Measurements from ENCODE around the gene IL21R. TPM values are rescaled to one million over a fixed set of nuclear protein-coding genes. Genes with fewer than 3 reads are reported as not detected.

Gene IL21R
- total RNA-seq, 4 donors from 2014 or later = 0.08 to 1.2 (median 0.23) TPM

DNA sequence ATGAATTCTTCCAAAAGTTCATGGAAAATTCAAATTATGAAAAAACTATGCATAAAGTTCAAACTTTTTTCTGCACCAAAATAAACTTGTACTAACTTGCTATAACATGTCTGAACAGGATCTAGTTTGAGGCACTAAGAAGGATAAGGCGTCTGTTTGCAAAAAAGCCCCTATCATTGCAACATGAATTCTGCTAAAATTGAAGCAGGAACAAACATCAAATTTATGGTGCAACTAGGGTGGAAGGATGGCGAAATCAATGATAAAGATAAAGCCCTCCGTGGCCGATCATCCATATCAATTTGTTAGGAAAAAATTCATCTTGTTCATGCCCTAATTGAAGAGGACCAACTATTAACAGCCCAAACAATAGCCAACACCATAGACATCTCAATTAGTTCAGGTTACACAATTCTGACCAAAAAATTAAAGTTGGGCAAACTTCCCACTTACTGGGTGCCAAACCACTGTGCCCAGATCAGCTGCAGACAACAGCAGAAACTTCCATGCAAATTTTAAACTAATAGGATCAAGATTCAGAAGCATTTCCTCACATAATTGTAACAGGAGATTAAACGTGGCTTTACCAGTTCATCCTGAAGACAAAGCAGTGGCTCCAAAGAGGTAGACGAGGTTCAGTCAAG, 12.9 kb downstream of the IL21R start:
- DNase-seq (ENCODE audit: low spot score in 2 of 2) = no peak
- H3K4me3 ChIP-seq = no peak overlapping the region
- no peaks in the 10 kb centered on the region for H3K27me3 ChIP-seq
- TF ChIP-seq POLR2AphosphoS5 (IDR thresholded peaks at IDR 0.05) (no peak), EP300 (IDR thresholded peaks at IDR 0.05) (no peak), POLR2A (IDR thresholded peaks at IDR 0.05) (no peak)
- TF ChIP-seq, protein P1, sequence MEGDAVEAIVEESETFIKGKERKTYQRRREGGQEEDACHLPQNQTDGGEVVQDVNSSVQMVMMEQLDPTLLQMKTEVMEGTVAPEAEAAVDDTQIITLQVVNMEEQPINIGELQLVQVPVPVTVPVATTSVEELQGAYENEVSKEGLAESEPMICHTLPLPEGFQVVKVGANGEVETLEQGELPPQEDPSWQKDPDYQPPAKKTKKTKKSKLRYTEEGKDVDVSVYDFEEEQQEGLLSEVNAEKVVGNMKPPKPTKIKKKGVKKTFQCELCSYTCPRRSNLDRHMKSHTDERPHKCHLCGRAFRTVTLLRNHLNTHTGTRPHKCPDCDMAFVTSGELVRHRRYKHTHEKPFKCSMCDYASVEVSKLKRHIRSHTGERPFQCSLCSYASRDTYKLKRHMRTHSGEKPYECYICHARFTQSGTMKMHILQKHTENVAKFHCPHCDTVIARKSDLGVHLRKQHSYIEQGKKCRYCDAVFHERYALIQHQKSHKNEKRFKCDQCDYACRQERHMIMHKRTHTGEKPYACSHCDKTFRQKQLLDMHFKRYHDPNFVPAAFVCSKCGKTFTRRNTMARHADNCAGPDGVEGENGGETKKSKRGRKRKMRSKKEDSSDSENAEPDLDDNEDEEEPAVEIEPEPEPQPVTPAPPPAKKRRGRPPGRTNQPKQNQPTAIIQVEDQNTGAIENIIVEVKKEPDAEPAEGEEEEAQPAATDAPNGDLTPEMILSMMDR (IDR thresholded peaks at IDR 0.05) = no peak
- H3K36me3 ChIP-seq = no peaks in the 10 kb centered on the region
- no peak overlapping the region for H3K27ac ChIP-seq
- no peaks in the 10 kb centered on the region for H3K4me1 ChIP-seq
- H3K9me3 ChIP-seq = no peaks in the 10 kb centered on the region
- WGBS = 64% methylated on average over 6 of the region's 6 CpGs

DNA sequence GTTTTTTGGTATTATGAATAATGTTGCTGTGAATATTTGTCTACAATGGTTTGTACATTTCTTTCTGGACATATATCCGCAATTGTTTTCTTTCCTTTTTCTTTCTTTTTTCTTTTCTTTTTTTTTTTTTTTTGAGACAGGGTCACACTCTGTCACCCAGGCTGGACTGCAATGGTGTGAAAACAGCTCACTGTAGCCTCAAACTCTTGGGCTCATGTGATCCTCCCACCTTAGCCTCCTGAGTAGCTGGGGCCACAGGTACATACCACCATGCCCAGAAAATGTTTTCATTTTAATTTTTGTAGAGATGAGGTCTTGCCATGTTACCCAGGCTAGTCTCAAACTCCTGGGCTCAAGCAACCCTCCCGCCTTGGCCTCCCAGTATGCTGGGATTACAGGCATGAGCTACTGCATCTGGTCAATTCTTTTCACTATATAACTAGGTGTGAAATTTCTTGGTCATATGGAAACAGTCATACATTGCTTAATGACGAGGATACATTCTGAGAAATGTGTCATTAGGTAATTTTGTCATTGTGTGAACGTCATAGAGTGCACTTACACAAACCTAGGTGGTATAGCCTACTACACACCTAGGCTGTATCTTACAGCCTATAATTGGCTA, 15.2 kb downstream of the IL21R start:
- no peak for DNase-seq (ENCODE audit: low spot score in 2 of 2)
- Histone ChIP-seq H3K9me3 (peaks cover 3% of the 10 kb centered on the region), H3K36me3 (no peaks in the 10 kb centered on the region), H3K4me3 (no peak overlapping the region), H3K27me3 (no peaks in the 10 kb centered on the region), H3K27ac (no peak overlapping the region), H3K4me1 (no peaks in the 10 kb centered on the region)
- WGBS = 86% methylated on average over 4 of the region's 4 CpGs
- TF ChIP-seq POLR2AphosphoS5 (IDR thresholded peaks at IDR 0.05) (no peak), EP300 (IDR thresholded peaks at IDR 0.05) (no peak), POLR2A (IDR thresholded peaks at IDR 0.05) (no peak)
- TF ChIP-seq, protein P1 (IDR thresholded peaks at IDR 0.05) = no peak

- TF ChIP-seq EP300 (IDR thresholded peaks at IDR 0.05) (no peak), POLR2AphosphoS5 (IDR thresholded peaks at IDR 0.05) (no peak), POLR2A (IDR thresholded peaks at IDR 0.05) (no peak)
- TF ChIP-seq, protein P1 (IDR thresholded peaks at IDR 0.05) = no peak
- Histone ChIP-seq H3K27me3 (no peaks in the 10 kb centered on the region), H3K4me1 (no peaks in the 10 kb centered on the region), H3K36me3 (no peaks in the 10 kb centered on the region), H3K9me3 (peaks cover 14% of the 10 kb centered on the region), H3K27ac (no peak overlapping the region), H3K4me3 (no peak overlapping the region)
- no peak for DNase-seq (ENCODE audit: low spot score in 2 of 2)
These were observed 20.2 kb downstream of the IL21R start for GRCh38 chr16:27421961-27422740.

GRCh38 chr16:27424772-27425498, 23.0 kb downstream of the IL21R start:
- H3K9me3 ChIP-seq = peaks cover 14% of the 10 kb centered on the region
- H3K4me3 ChIP-seq = no peak overlapping the region
- no peaks in the 10 kb centered on the region for H3K36me3 ChIP-seq
- peaks cover 6% of the 10 kb centered on the region for H3K27me3 ChIP-seq
- TF ChIP-seq, protein P1 (IDR thresholded peaks at IDR 0.05) = no peak
- TF ChIP-seq POLR2AphosphoS5 (IDR thresholded peaks at IDR 0.05) (no peak), POLR2A (IDR thresholded peaks at IDR 0.05) (no peak), EP300 (IDR thresholded peaks at IDR 0.05) (no peak)
- DNase-seq (ENCODE audit: low spot score in 2 of 2) = peak; percentile 31 to 50
- no peak overlapping the region for H3K27ac ChIP-seq
- no peaks in the 10 kb centered on the region for H3K4me1 ChIP-seq
- WGBS = 86% methylated on average over 10 of the region's 10 CpGs

Data from suprapubic skin (tissue), 4 donors.